SU-DHL-6 (cell line): ENCODE data around the gene SMIM9.

Experiments used
- H2AFZ ChIP-seq: fragments of 200-600 bp; sonication (generic); 2 replicates; pipeline ENCODE4 v1.6.1; 2014; ENCODE audit warnings: low read depth, mild to moderate bottlenecking, moderate library complexity, mixed read lengths, antibody characterized with exemption, low read length; ENCODE audit not compliant: severe bottlenecking
- H3F3A ChIP-seq: fragments of 200-600 bp; shearing (Covaris generic); 2 replicates; pipeline ENCODE4 v1.6.0; 2016; ENCODE audit warnings: antibody characterized with exemption, mild to moderate bottlenecking; ENCODE audit not compliant: insufficient read depth
- H3K27ac ChIP-seq: fragments of 200-600 bp; sonication (generic); 2 replicates; pipeline ENCODE4 v1.5.1; 2016; ENCODE audit warnings: low read depth, mild to moderate bottlenecking, low read length, moderate library complexity, mixed read lengths
- H3K27me3 ChIP-seq: fragments of 200-600 bp; sonication (generic), shearing (Covaris generic); 2 replicates; pipeline ENCODE4 v1.6.0; 2014; ENCODE audit warnings: mild to moderate bottlenecking, low read length
- H3K36me3 ChIP-seq: fragments of 200-600 bp; sonication (generic); 2 replicates; pipeline ENCODE4 v1.6.1; 2014; ENCODE audit warnings: mild to moderate bottlenecking, low read length, mixed read lengths
- H3K4me2 ChIP-seq: fragments of 300-600, 200-600 bp; shearing (Covaris generic), sonication (generic); 2 replicates; pipeline ENCODE4 v1.6.0; 2014; ENCODE audit warnings: low read length, low read depth, mild to moderate bottlenecking; ENCODE audit not compliant: poor library complexity, severe bottlenecking
- H3K4me3 ChIP-seq: fragments of 200-600 bp; sonication (generic); 2 replicates; pipeline ENCODE4 v1.5.1; 2014; ENCODE audit warnings: antibody characterized with exemption, low read length, mild to moderate bottlenecking, mixed read lengths; ENCODE audit not compliant: insufficient read depth, poor library complexity, severe bottlenecking
- H3K79me2 ChIP-seq: fragments of 200-600 bp; sonication (generic); 2 replicates; pipeline ENCODE4 v1.6.1; 2014; ENCODE audit warnings: mild to moderate bottlenecking, low read length, moderate library complexity; ENCODE audit not compliant: insufficient read depth
- H3K9ac ChIP-seq: fragments of 200-600 bp; sonication (generic); 2 replicates; pipeline ENCODE4 v1.7.0; 2014; ENCODE audit warnings: mild to moderate bottlenecking, low read length
- H3K9me2 ChIP-seq: fragments of 200-600 bp; sonication (generic); replicated peaks from 2 replicates; pipeline ENCODE4 v1.6.1; 2014; ENCODE audit warnings: low read length; ENCODE audit not compliant: insufficient read depth
- H3K9me3 ChIP-seq: fragments of 200-600 bp; sonication (generic); 2 replicates; pipeline ENCODE4 v1.6.1; 2014; ENCODE audit warnings: low read length, mixed read lengths; ENCODE audit not compliant: insufficient read depth
- H4K20me1 ChIP-seq: fragments of 200-600 bp; sonication (generic); 2 replicates; pipeline ENCODE4 v1.6.1; 2014; ENCODE audit warnings: low read depth, mild to moderate bottlenecking, antibody characterized with exemption, low read length, moderate library complexity, mixed read lengths
- CTCF ChIP-seq: fragments of 200-600 bp; sonication (generic); IDR thresholded peaks from one replicate; pipeline ENCODE4 v1.5.1; 2017; ENCODE audit warnings: antibody characterized with exemption, mild to moderate bottlenecking, low read length, moderate library complexity; ENCODE audit not compliant: insufficient read depth, poor library complexity, severe bottlenecking
- EZH2phosphoT487 ChIP-seq: fragments of 200-600 bp; sonication (generic), shearing (Covaris generic); conservative IDR thresholded peaks from 2 replicates; pipeline ENCODE4 v1.6.1; 2018; ENCODE audit warnings: mild to moderate bottlenecking, antibody characterized with exemption, low read length, moderate library complexity, mixed read lengths

Gene SMIM9

GRCh38 chrX:154774622-154775021, 59.8 kb downstream of the SMIM9 start:
- no peaks in the 10 kb centered on the region for H3K9me3 ChIP-seq
- no peaks in the 10 kb centered on the region for H3K9me2 ChIP-seq
- peaks cover 15% of the 10 kb centered on the region for H3F3A ChIP-seq
- H3K9ac ChIP-seq = no peak overlapping the region
- no peak overlapping the region for H3K27ac ChIP-seq
- peaks cover 10% of the 10 kb centered on the region; the same call in 1 of the 2 replicates for H3K36me3 ChIP-seq
- H3K4me3 ChIP-seq = no peak overlapping the region
- no peak overlapping the region for H2AFZ ChIP-seq
- TF ChIP-seq EZH2phosphoT487 (no peak), CTCF (no peak)
- H3K27me3 ChIP-seq = no peaks in the 10 kb centered on the region
- H4K20me1 ChIP-seq = no peaks in the 10 kb centered on the region
- no peak overlapping the region for H3K4me2 ChIP-seq
- 0 out of 2 replicates have a peak, but pooled peaks cover 4% of the 10 kb centered on the region for H3K79me2 ChIP-seq
